ENCODE results near the gene TMEM273. TPM values are rescaled to one million over a fixed set of nuclear protein-coding genes. Genes with fewer than 3 reads are reported as not detected.

The TMEM273 gene
- total RNA-seq, 4 donors from 2014 or later: 11.6 to 36.8 (median 25.1) TPM

DNA sequence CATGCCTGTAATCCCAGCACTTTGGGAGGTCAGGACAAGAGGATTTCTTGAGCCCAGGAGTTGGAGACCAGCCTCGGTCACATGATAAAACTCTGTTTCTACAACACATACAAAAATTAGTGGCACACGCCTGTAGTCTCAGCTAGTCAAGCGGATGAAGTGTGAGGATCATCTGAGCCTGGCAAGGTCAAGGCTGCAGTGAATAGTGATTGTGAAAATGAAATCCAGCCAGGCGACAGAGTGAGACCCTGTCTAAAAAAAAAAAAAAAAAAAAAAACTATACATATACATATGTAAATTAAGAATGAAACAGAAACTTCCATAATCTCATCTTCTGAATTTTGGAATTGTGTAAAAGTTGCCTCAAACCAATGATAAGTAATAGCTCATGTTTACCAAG, 36.2 kb downstream of the TMEM273 start:
- peaks cover 0 to 14% (median 7%) of the 10 kb centered on the region in 4 donors for H3K9me3 ChIP-seq
- no peak overlapping the region for H3K4me3 ChIP-seq
- no peak for TF ChIP-seq POLR2AphosphoS5 (IDR thresholded peaks at IDR 0.05)
- no peak for TF ChIP-seq POLR2A (IDR thresholded peaks at IDR 0.05; ENCODE audit: low read depth)
- no peak for DNase-seq (ENCODE audit: extremely low spot score)
- peaks cover 0 to 6% (median under 1%) of the 10 kb centered on the region in 4 donors for H3K36me3 ChIP-seq
- H3K27ac ChIP-seq (replicated peaks in 1 of 4): no peak overlapping the region
- H3K27me3 ChIP-seq: peaks cover 0 to 16% (median 0%) of the 10 kb centered on the region in 4 donors
- intact Hi-C loops (cut with DNase I): no loop called here
- WGBS: 91% methylated on average over 4 of the region's 4 CpGs
- no peaks in the 10 kb centered on the region for H3K4me1 ChIP-seq

DNA sequence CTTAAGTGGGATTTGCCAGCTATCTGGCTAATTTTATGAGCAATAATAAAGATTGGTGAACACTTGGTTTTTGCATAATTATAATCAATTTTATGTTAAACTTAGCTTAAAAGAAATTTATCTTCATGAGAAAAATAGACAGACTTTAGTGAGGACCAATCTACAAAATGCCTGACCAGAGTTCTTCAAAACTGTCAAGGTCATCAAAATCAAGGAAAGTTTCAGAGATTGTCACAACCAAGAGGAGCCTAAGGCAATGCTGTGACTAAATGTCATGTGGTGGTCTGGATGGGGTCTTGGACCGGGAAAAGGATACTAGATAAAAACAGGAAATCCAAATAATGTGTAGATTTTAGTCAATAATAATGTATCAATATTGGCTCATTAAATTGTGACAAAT, 36.7 kb downstream of the TMEM273 start:
- Histone ChIP-seq H3K4me3 (no peak overlapping the region), H3K4me1 (no peaks in the 10 kb centered on the region), H3K36me3 (peaks cover 0 to under 1% (median 0%) of the 10 kb centered on the region in 4 donors), H3K27me3 (peaks cover 0 to 16% (median 0%) of the 10 kb centered on the region in 4 donors), H3K9me3 (peaks cover 0 to 17% (median 7%) of the 10 kb centered on the region in 4 donors), H3K27ac (replicated peaks in 1 of 4) (no peak overlapping the region)
- 78% methylated on average over 1 of the region's 1 CpG for WGBS
- TF ChIP-seq POLR2A (IDR thresholded peaks at IDR 0.05; ENCODE audit: low read depth) (no peak), EP300 (IDR thresholded peaks at IDR 0.05) (no peak), POLR2AphosphoS5 (IDR thresholded peaks at IDR 0.05) (no peak)
- TF ChIP-seq, protein P1, sequence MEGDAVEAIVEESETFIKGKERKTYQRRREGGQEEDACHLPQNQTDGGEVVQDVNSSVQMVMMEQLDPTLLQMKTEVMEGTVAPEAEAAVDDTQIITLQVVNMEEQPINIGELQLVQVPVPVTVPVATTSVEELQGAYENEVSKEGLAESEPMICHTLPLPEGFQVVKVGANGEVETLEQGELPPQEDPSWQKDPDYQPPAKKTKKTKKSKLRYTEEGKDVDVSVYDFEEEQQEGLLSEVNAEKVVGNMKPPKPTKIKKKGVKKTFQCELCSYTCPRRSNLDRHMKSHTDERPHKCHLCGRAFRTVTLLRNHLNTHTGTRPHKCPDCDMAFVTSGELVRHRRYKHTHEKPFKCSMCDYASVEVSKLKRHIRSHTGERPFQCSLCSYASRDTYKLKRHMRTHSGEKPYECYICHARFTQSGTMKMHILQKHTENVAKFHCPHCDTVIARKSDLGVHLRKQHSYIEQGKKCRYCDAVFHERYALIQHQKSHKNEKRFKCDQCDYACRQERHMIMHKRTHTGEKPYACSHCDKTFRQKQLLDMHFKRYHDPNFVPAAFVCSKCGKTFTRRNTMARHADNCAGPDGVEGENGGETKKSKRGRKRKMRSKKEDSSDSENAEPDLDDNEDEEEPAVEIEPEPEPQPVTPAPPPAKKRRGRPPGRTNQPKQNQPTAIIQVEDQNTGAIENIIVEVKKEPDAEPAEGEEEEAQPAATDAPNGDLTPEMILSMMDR (IDR thresholded peaks at IDR 0.05): no peak
- no peak for DNase-seq (ENCODE audit: extremely low spot score)
- intact Hi-C loops (cut with DNase I): no loop called here

DNA sequence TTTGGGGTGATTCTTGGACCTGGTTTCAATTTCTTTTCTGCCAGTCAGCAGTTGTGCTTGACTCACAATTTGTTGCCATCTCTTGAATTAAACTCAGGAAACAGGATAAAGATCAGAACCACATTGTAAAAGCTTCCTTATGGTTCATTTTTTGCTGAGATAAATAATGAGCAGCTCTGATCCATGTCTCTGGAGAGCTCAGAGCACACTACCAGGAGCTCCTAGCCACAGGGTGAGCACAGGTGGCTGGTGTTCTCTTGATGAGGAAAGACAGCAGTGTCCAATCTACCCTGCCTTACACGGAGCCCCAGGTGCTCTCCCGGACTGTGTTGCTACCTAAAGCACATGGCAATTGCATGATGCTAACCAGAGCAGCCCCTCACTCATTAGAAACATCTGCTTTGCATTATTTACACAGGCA, 37.2 kb downstream of the TMEM273 start:
- Histone ChIP-seq H3K4me3 (no peak overlapping the region), H3K4me1 (no peaks in the 10 kb centered on the region), H3K27me3 (peaks cover 0 to 16% (median 0%) of the 10 kb centered on the region in 4 donors), H3K9me3 (peaks cover 0 to 17% (median 7%) of the 10 kb centered on the region in 4 donors), H3K36me3 (no peaks in the 10 kb centered on the region), H3K27ac (replicated peaks in 1 of 4) (no peak overlapping the region)
- 44% methylated on average over 2 of the region's 2 CpGs for WGBS
- no peak for DNase-seq (ENCODE audit: extremely low spot score)
- intact Hi-C loops (cut with DNase I): no loop called here
- no peak for TF ChIP-seq POLR2A (IDR thresholded peaks at IDR 0.05; ENCODE audit: low read depth)
- TF ChIP-seq POLR2AphosphoS5 (IDR thresholded peaks at IDR 0.05): no peak
- no peak for TF ChIP-seq EP300 (IDR thresholded peaks at IDR 0.05)
- TF ChIP-seq, protein P1 (IDR thresholded peaks at IDR 0.05): no peak

DNA sequence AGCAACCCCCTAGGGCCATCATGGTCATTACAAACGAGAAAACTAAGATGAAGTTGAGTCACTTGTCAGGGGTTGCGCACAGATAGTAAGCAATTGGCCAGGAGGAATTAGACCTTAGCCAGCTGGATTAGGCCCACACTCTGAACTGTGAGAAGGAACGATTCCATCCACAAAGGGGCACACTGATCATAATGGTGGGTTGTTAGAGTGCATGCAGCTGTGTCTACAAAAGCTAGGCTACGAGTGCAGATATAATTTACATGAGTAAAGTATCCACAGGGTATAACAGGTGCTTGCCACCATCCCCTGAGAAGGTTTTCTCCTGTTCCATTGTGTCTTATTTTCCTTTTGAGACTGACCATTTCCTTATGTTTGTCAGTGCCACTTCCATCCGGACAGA, 37.8 kb downstream of the TMEM273 start:
- TF ChIP-seq EP300 (IDR thresholded peaks at IDR 0.05): no peak
- TF ChIP-seq POLR2A (IDR thresholded peaks at IDR 0.05; ENCODE audit: low read depth): no peak
- TF ChIP-seq, protein P1 (IDR thresholded peaks at IDR 0.05): no peak
- no peak for TF ChIP-seq POLR2AphosphoS5 (IDR thresholded peaks at IDR 0.05)
- WGBS: 76% methylated on average over 5 of the region's 5 CpGs
- no peaks in the 10 kb centered on the region for H3K4me1 ChIP-seq
- no peak overlapping the region for H3K27ac ChIP-seq (replicated peaks in 1 of 4)
- no peak overlapping the region for H3K4me3 ChIP-seq
- intact Hi-C loops (cut with DNase I): no loop called here
- peaks cover 0 to 17% (median 7%) of the 10 kb centered on the region in 4 donors for H3K9me3 ChIP-seq
- peaks cover 0 to 16% (median 0%) of the 10 kb centered on the region in 4 donors for H3K27me3 ChIP-seq
- no peaks in the 10 kb centered on the region for H3K36me3 ChIP-seq
- no peak for DNase-seq (ENCODE audit: extremely low spot score)

DNA sequence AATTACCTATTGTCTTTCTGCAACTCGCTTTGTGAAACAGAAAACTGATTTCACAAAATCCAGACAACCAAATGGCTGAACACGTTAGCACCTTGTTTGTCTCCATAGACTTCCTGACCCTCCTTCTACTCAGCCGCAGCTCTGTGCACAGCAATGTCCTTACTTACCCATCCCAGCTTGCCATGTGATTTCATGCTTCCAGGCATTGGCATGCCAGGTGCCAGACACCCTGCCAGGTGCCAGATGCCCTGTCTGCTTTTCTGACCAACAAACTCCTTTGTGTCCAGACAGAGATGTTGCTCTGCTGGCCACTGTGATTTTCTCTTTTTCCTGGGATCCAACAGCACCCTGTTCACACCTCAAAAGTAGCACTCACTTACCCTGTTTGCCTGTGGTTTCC, 38.3 kb downstream of the TMEM273 start:
- intact Hi-C loops (cut with DNase I): no loop called here
- 90% methylated on average over 3 of the region's 3 CpGs for WGBS

More for the DNA sequence above, 38.3 kb downstream of the TMEM273 start:
- Histone ChIP-seq H3K4me1 (no peaks in the 10 kb centered on the region), H3K27me3 (peaks cover 0 to 16% (median 0%) of the 10 kb centered on the region in 4 donors), H3K9me3 (peaks cover 0 to 17% (median 7%) of the 10 kb centered on the region in 4 donors), H3K4me3 (no peak overlapping the region), H3K27ac (replicated peaks in 1 of 4) (no peak overlapping the region), H3K36me3 (no peaks in the 10 kb centered on the region)
- DNase-seq (ENCODE audit: extremely low spot score): no peak
- TF ChIP-seq POLR2A (IDR thresholded peaks at IDR 0.05; ENCODE audit: low read depth) (no peak), POLR2AphosphoS5 (IDR thresholded peaks at IDR 0.05) (no peak), EP300 (IDR thresholded peaks at IDR 0.05) (no peak)
- TF ChIP-seq, protein P1 (IDR thresholded peaks at IDR 0.05): no peak
